Activated naive CD4-positive, alpha-beta T cell treated with anti-CD3 and anti-CD28 coated beads, Interleukin-2, amount 50 U/mL, for 24 hours (primary cell): Measurements from ENCODE around the gene PLEKHS1.

Source experiments
- H3K27ac Mint-ChIP-seq: one replicate; pipeline ENCODE4 v1.8.0; 2021; ENCODE audit warnings: mild to moderate bottlenecking, mixed read lengths
- H3K27me3 Mint-ChIP-seq: one replicate; pipeline ENCODE4 v1.8.0; 2021; ENCODE audit warnings: mixed read lengths
- H3K36me3 Mint-ChIP-seq: one replicate; pipeline ENCODE4 v1.8.0; 2021; ENCODE audit warnings: mixed read lengths
- H3K4me1 Mint-ChIP-seq: one replicate; pipeline ENCODE4 v1.8.0; 2021; ENCODE audit warnings: mixed read lengths
- H3K4me3 Mint-ChIP-seq: one replicate; pipeline ENCODE4 v1.8.0; 2021; ENCODE audit warnings: mild to moderate bottlenecking, mixed read lengths
- H3K9me3 Mint-ChIP-seq: one replicate; pipeline ENCODE4 v1.8.0; 2021; ENCODE audit warnings: mixed read lengths

Gene PLEKHS1

GRCh38 chr10:113732966-113733365 lies 18.5 kb upstream of the PLEKHS1 start:
- peaks cover 4% of the 10 kb centered on the region for H3K9me3 Mint-ChIP-seq
- no peak overlapping the region for H3K27ac Mint-ChIP-seq
- no peaks in the 10 kb centered on the region for H3K27me3 Mint-ChIP-seq
- no peak overlapping the region for H3K4me3 Mint-ChIP-seq
- peaks cover 15% of the 10 kb centered on the region for H3K36me3 Mint-ChIP-seq
- no peaks in the 10 kb centered on the region for H3K4me1 Mint-ChIP-seq

GRCh38 chr10:113733635-113734034 lies 17.8 kb upstream of the PLEKHS1 start:
- no peak overlapping the region for H3K4me3 Mint-ChIP-seq
- H3K27me3 Mint-ChIP-seq: no peaks in the 10 kb centered on the region

GRCh38 chr10:113735913-113736312 lies 15.6 kb upstream of the PLEKHS1 start:
- Mint-ChIP-seq H3K27ac (no peak overlapping the region), H3K9me3 (no peaks in the 10 kb centered on the region), H3K4me1 (no peaks in the 10 kb centered on the region), H3K36me3 (no peaks in the 10 kb centered on the region), H3K27me3 (peaks cover 2% of the 10 kb centered on the region), H3K4me3 (no peak overlapping the region)

More at GRCh38 chr10:113733635-113734034, 17.8 kb upstream of the PLEKHS1 start:
- no peak overlapping the region for H3K27ac Mint-ChIP-seq
- no peaks in the 10 kb centered on the region for H3K4me1 Mint-ChIP-seq
- peaks cover 9% of the 10 kb centered on the region for H3K36me3 Mint-ChIP-seq
- peaks cover 4% of the 10 kb centered on the region for H3K9me3 Mint-ChIP-seq

GRCh38 chr10:113736576-113736975 lies 14.9 kb upstream of the PLEKHS1 start:
- Mint-ChIP-seq H3K27ac (no peak overlapping the region), H3K27me3 (peaks cover 2% of the 10 kb centered on the region), H3K4me3 (no peak overlapping the region), H3K36me3 (no peaks in the 10 kb centered on the region), H3K4me1 (no peaks in the 10 kb centered on the region), H3K9me3 (no peaks in the 10 kb centered on the region)

- Mint-ChIP-seq H3K36me3 (no peaks in the 10 kb centered on the region), H3K4me1 (no peaks in the 10 kb centered on the region), H3K9me3 (no peaks in the 10 kb centered on the region), H3K4me3 (no peak overlapping the region), H3K27ac (no peak overlapping the region), H3K27me3 (peaks cover 6% of the 10 kb centered on the region)
Observed at GRCh38 chr10:113739031-113739430, 12.5 kb upstream of the PLEKHS1 start.

GRCh38 chr10:113739577-113739976 lies 11.9 kb upstream of the PLEKHS1 start:
- Mint-ChIP-seq H3K27ac (no peak overlapping the region), H3K27me3 (peaks cover 9% of the 10 kb centered on the region), H3K9me3 (no peaks in the 10 kb centered on the region), H3K4me1 (no peaks in the 10 kb centered on the region), H3K36me3 (no peaks in the 10 kb centered on the region), H3K4me3 (no peak overlapping the region)

GRCh38 chr10:113740850-113741249 lies 10.6 kb upstream of the PLEKHS1 start:
- no peak overlapping the region for H3K27ac Mint-ChIP-seq
- H3K4me1 Mint-ChIP-seq: no peaks in the 10 kb centered on the region
- H3K27me3 Mint-ChIP-seq: peaks cover 10% of the 10 kb centered on the region
- H3K9me3 Mint-ChIP-seq: no peaks in the 10 kb centered on the region
- no peaks in the 10 kb centered on the region for H3K36me3 Mint-ChIP-seq
- H3K4me3 Mint-ChIP-seq: no peak overlapping the region

GRCh38 chr10:113742466-113742865 lies 9.0 kb upstream of the PLEKHS1 start:
- H3K4me1 Mint-ChIP-seq: no peaks in the 10 kb centered on the region
- peaks cover 13% of the 10 kb centered on the region for H3K27me3 Mint-ChIP-seq
- no peaks in the 10 kb centered on the region for H3K36me3 Mint-ChIP-seq
- H3K4me3 Mint-ChIP-seq: no peak overlapping the region
- no peaks in the 10 kb centered on the region for H3K9me3 Mint-ChIP-seq
- no peak overlapping the region for H3K27ac Mint-ChIP-seq

- H3K4me1 Mint-ChIP-seq: no peaks in the 10 kb centered on the region
- no peak overlapping the region for H3K4me3 Mint-ChIP-seq
- no peak overlapping the region for H3K27ac Mint-ChIP-seq
- H3K9me3 Mint-ChIP-seq: no peaks in the 10 kb centered on the region
- no peaks in the 10 kb centered on the region for H3K36me3 Mint-ChIP-seq
- H3K27me3 Mint-ChIP-seq: peaks cover 13% of the 10 kb centered on the region
Observed at GRCh38 chr10:113743594-113743993, 7.9 kb upstream of the PLEKHS1 start.

- H3K36me3 Mint-ChIP-seq: no peaks in the 10 kb centered on the region
- H3K4me1 Mint-ChIP-seq: no peaks in the 10 kb centered on the region
- no peaks in the 10 kb centered on the region for H3K9me3 Mint-ChIP-seq
- H3K27me3 Mint-ChIP-seq: peaks cover 13% of the 10 kb centered on the region
- no peak overlapping the region for H3K27ac Mint-ChIP-seq
- H3K4me3 Mint-ChIP-seq: no peak overlapping the region
Observed at GRCh38 chr10:113745374-113745773, 6.1 kb upstream of the PLEKHS1 start.

GRCh38 chr10:113746217-113746957 lies 5.1 kb upstream of the PLEKHS1 start:
- no peak overlapping the region for H3K4me3 Mint-ChIP-seq
- H3K27me3 Mint-ChIP-seq: peaks cover 11% of the 10 kb centered on the region
- no peaks in the 10 kb centered on the region for H3K4me1 Mint-ChIP-seq
- H3K27ac Mint-ChIP-seq: no peak overlapping the region
- no peaks in the 10 kb centered on the region for H3K9me3 Mint-ChIP-seq
- no peaks in the 10 kb centered on the region for H3K36me3 Mint-ChIP-seq

- Mint-ChIP-seq H3K36me3 (no peaks in the 10 kb centered on the region), H3K4me1 (no peaks in the 10 kb centered on the region), H3K27ac (no peak overlapping the region), H3K27me3 (peaks cover 10% of the 10 kb centered on the region), H3K9me3 (no peaks in the 10 kb centered on the region), H3K4me3 (no peak overlapping the region)
Observed at GRCh38 chr10:113752553-113752952, 1.1 kb downstream of the PLEKHS1 start.

GRCh38 chr10:113753020-113753692 lies 1.7 kb downstream of the PLEKHS1 start:
- Mint-ChIP-seq H3K27me3 (peaks cover 10% of the 10 kb centered on the region), H3K4me3 (no peak overlapping the region), H3K4me1 (no peaks in the 10 kb centered on the region), H3K27ac (no peak overlapping the region), H3K9me3 (no peaks in the 10 kb centered on the region), H3K36me3 (no peaks in the 10 kb centered on the region)

- Mint-ChIP-seq H3K4me3 (no peak overlapping the region), H3K27me3 (peaks cover 10% of the 10 kb centered on the region), H3K4me1 (no peaks in the 10 kb centered on the region), H3K9me3 (no peaks in the 10 kb centered on the region), H3K36me3 (no peaks in the 10 kb centered on the region), H3K27ac (no peak overlapping the region)
Observed at GRCh38 chr10:113754125-113754524, 2.6 kb downstream of the PLEKHS1 start.

GRCh38 chr10:113754768-113755167 lies 3.3 kb downstream of the PLEKHS1 start:
- Mint-ChIP-seq H3K36me3 (no peaks in the 10 kb centered on the region), H3K9me3 (no peaks in the 10 kb centered on the region), H3K4me3 (no peak overlapping the region), H3K4me1 (no peaks in the 10 kb centered on the region), H3K27me3 (peaks cover 10% of the 10 kb centered on the region), H3K27ac (no peak overlapping the region)

GRCh38 chr10:113756940-113757543 lies 5.6 kb downstream of the PLEKHS1 start:
- Mint-ChIP-seq H3K4me3 (no peak overlapping the region), H3K27me3 (peaks cover 7% of the 10 kb centered on the region), H3K9me3 (no peaks in the 10 kb centered on the region), H3K36me3 (no peaks in the 10 kb centered on the region), H3K27ac (no peak overlapping the region), H3K4me1 (no peaks in the 10 kb centered on the region)
